ENCODE measurements around the gene HDAC1. TPM values are rescaled to one million over a fixed set of nuclear protein-coding genes. Genes with fewer than 3 reads are reported as not detected.
A peak's percentile ranks its signal among the peaks of the same experiment; 100 is the strongest.
"Not testable (repeated sequence)": the region's sequence is repeated elsewhere in the genome, so short reads cannot be mapped to it uniquely, and the experiment has no call there.

HDAC1 gene
- total RNA-seq, 1 experiment from 2014 or later = 200 TPM

DNA sequence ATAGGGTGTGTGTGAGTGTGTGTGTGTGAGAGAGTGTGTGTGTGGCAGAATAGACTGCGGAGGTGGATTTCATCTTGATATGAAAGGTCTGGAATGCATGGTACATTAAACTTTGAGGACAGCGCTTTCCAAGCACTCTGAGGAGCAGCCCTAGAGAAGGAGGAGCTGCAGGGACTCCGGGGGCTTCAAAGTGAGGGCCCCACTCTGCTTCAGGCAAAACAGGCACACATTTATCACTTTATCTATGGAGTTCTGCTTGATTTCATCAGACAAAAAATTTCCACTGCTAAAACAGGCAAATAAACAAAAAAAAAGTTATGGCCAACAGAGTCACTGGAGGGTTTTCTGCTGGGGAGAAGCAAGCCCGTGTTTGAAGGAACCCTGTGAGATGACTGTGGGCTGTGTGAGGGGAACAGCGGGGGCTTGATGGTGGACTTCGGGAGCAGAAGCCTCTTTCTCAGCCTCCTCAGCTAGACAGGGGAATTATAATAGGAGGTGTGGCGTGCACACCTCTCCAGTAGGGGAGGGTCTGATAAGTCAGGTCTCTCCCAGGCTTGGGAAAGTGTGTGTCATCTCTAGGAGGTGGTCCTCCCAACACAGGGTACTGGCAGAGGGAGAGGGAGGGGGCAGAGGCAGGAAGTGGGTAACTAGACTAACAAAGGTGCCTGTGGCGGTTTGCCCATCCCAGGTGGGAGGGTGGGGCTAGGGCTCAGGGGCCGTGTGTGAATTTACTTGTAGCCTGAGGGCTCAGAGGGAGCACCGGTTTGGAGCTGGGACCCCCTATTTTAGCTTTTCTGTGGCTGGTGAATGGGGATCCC is 18.3 kb upstream of the HDAC1 start:
- DNase-seq (ENCODE audit: low spot score) = peak; percentile 11

DNA sequence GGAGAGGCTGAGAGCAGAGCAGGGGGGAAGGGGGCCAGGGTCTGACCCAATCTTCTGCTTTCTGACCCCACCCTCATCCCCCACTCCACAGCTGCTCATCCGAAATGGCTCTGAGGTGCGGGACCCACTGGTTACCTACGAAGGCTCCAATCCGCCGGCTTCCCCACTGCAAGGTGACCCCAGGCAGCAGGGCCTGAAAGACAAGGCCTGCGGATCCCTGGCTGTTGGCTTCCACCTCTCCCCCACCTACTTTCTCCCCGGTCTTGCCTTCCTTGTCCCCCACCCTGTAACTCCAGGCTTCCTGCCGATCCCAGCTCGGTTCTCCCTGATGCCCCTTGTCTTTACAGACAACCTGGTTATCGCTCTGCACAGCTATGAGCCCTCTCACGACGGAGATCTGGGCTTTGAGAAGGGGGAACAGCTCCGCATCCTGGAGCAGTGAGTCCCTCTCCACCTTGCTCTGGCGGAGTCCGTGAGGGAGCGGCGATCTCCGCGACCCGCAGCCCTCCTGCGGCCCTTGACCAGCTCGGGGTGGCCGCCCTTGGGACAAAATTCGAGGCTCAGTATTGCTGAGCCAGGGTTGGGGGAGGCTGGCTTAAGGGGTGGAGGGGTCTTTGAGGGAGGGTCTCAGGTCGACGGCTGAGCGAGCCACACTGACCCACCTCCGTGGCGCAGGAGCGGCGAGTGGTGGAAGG is 17.1 kb upstream of the HDAC1 start:
- DNase-seq (ENCODE audit: low spot score) = no peak

GRCh38 chr1:32275424-32275823 is 16.5 kb upstream of the HDAC1 start:
- DNase-seq (ENCODE audit: low spot score) = peak; percentile 8

DNA sequence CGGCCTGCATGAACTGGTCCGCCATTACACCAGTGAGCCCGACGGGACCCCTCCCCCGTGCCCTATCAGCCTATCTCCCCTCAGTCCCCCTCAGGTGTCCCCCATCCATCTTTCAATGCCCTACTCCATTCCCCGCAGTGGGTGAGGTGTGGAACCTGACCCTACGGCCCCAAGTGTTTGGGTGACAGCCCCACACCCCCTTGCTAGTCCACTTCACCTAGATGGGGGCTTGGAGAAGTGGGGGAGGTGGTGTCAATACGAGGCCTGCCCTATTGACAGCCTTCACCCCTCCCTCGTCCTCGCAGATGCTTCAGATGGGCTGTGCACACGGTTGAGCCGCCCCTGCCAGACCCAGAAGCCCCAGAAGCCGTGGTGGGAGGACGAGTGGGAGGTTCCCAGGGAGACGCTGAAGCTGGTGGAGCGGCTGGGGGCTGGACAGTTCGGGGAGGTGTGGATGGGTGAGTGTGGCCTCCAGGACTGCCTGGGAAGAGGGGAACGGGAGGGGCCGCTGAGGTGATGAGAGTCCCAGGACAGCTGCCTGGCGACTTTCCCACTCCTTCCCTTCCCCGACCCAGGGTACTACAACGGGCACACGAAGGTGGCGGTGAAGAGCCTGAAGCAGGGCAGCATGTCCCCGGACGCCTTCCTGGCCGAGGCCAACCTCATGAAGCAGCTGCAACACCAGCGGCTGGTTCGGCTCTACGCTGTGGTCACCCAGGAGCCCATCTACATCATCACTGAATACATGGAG is 15.7 kb upstream of the HDAC1 start:
- DNase-seq (ENCODE audit: low spot score) = no peak

- not testable (repeated sequence) for DNase-seq (ENCODE audit: low spot score)
Observed at GRCh38 chr1:32284777-32285176, 7.1 kb upstream of the HDAC1 start.

DNA sequence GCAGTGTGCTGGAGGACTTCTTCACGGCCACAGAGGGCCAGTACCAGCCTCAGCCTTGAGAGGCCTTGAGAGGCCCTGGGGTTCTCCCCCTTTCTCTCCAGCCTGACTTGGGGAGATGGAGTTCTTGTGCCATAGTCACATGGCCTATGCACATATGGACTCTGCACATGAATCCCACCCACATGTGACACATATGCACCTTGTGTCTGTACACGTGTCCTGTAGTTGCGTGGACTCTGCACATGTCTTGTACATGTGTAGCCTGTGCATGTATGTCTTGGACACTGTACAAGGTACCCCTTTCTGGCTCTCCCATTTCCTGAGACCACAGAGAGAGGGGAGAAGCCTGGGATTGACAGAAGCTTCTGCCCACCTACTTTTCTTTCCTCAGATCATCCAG is 6.2 kb upstream of the HDAC1 start:
- DNase-seq (ENCODE audit: low spot score) = no peak

DNA sequence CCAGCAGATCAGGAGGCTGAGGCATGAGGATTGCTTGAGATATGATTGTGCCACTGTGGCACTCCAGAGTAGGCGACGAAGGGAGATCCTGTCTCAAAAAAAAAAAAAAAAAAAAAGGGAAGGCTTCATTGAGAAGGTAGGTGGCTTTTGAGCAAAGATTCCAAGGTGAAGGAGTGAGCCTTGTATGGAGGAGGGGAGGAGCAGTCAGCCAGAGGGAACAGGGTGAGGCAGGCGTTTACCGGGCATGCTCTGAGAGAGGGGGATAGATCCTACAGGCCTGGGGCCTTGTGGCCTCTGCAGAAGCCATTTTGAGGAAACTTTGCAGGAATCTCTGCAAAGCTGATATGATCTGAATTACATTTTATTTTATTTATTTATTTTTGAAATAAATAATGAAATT is 5.1 kb upstream of the HDAC1 start:
- DNase-seq (ENCODE audit: low spot score) = no peak

GRCh38 chr1:32289256-32289655 is 2.6 kb upstream of the HDAC1 start:
- DNase-seq (ENCODE audit: low spot score) = no peak

DNA sequence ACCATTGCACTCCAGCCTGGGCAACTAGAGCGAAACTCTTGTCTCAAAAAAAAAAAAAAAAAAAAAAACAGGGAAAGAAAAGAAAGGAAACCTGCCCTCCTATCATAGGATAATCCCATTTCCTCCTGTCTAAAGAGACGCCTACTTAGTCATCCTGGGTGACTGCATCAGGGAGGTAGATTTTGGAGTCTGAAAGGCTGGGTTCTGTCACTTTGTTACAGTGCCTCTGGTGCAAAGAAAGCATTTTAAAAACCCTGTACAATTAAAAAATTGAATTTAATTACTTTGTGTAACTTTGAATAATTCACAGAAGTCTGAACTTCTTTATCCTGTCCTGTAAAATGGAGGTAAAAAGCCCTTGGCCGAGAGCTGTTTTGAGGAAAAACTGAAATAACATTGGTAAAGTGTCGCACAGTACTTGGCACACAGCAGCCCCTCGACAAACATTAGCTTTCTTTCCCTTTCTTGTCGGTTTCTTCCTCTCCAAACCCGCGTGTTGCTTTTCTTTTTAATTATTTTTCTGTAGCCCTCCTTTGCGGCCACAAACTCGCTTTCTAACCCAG is 657 bp upstream of the HDAC1 start:
- DNase-seq (ENCODE audit: low spot score) = peak; percentile 36

DNA sequence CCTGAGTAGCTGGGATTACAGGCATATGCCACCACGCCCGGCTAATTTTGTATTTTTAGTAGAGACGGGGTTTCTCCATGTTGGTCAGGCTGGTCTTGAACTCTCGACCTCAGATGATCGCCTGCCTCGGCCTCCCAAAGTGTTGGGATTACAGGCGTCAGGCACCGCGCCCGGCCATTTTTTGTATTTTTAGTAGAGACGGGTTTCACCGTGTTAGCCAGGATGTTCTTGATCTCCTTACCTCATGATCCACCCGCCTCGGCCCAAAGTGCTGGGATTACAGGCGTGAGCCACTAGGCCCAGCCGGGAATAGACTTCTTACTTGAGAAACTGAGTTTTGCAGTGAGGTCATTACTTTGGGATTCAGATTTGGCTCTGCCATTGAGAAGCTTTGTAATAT is 6.3 kb downstream of the HDAC1 start:
- DNase-seq (ENCODE audit: low spot score) = not testable (repeated sequence)

GRCh38 chr1:32299327-32299726 is 7.4 kb downstream of the HDAC1 start:
- no peak for DNase-seq (ENCODE audit: low spot score)

DNA sequence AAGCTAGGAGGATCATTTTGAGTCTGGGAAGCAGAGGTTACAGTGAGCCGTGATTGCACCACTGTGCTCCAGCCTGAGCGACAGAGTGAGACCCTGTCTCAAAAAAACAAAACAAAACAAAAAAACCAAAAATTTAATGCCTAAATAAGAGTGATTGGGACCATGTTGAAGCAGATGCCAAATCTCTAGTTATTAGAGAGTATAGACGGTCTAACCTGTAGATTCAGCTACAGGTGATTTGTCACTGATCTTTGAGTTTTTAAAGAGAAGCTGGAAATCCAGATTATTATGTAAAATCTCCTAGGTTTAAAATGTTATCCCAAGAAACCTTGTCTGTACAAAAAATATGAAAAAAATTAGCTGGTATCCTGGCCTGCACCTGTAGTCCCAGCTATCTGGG is 11.5 kb downstream of the HDAC1 start:
- no peak for DNase-seq (ENCODE audit: low spot score)

DNA sequence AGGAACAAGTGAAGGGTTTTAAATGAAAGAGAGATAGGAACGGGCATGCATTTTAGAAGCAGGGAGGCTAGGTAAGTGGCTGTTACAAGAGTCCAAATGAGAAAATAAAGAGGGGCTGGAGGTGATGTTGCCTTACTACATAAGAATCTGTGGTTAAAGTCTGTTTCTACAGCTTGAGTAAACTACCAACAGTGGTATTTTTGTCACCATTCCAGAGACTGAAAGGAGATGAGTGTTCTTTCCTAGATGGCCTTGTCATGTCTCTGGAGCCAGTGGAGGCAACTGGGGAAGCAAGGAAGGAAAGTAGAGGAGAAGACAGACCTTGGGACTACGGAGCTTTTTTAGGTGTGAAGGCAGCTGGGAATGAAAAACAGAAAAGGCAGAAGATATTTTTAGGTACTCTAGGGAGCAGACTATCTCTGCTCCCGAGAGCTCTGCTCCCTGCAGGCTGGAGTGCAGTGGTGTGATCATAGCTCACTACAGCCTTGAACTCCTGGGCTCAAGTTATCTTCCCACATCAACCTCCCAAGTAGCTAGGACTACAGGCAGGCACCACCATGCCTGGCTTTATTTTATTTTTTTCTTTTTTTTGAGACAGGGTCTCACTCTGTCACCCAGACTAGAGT is 12.2 kb downstream of the HDAC1 start:
- DNase-seq (ENCODE audit: low spot score) = no peak

DNA sequence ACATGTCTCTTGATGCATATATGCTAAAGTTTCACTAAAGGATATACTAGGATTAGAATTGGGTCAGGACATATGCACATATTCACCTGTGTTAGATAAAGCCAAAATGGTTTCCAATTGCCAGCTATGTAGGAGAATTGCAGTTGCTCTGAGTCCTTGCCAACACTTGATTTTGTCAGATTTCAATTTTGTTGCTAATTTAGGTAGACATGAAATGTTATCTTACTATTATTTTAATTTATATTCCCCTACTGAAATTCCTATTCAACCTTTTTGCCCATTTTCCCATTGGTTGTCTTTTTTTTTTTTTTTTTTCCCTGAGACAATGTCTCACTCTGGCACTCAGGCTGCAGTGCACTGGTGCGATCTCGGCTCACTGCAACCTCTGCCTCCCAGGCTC is 13.4 kb downstream of the HDAC1 start:
- DNase-seq (ENCODE audit: low spot score) = no peak

DNA sequence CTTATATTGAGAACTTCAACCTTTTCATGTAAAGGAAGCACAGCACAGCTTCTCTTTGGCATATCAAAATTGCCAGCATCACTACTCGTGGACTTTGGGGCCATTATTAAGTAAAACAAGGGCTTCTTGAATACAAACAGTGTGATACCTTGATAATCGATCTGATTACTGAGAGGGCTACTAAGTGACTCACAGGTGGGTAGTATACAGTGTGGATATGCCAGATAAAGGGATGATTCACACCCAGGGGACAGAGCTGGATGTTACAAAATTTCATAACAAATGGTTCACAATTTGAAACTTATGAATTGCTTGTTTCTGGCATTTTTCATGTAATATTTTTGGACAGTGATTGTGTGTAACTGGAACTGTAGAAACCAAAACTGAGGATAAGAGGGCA is 15.4 kb downstream of the HDAC1 start:
- DNase-seq (ENCODE audit: low spot score) = no peak

GRCh38 chr1:32309960-32310359 is 18.1 kb downstream of the HDAC1 start:
- no peak for DNase-seq (ENCODE audit: low spot score)

DNA sequence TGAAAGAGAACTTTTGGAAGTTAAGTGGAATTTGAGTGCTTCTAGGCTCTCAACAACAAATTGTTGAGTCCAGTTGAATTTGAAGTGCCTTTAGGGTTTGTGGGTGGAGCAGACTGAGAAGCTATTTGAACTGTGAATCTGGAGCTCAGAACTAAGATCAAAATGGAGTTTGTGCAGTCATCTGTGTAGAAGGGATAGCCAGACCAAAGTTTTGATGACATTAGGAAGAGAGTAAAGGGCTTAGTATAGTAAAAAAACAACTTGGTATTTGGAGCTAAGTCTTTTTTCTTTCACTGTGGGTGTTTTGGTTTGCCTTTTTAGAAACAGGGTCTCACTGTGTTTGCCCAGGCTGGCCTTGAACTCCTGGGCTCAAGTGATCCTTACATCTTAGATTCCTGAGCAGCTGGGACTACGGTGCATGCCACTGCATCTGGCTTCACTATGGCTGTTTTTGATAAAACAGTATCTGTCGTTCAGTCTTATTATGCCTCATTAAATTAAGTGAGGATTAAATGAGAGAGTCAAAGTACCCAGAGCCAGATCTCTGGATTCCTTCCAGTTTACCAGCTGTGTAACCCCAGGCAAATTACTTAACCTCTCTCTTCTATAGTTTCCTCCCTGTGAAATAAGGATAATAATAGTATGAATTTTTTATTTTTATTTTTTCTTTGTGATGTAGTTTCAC is 20.0 kb downstream of the HDAC1 start:
- no peak for DNase-seq (ENCODE audit: low spot score)

DNA sequence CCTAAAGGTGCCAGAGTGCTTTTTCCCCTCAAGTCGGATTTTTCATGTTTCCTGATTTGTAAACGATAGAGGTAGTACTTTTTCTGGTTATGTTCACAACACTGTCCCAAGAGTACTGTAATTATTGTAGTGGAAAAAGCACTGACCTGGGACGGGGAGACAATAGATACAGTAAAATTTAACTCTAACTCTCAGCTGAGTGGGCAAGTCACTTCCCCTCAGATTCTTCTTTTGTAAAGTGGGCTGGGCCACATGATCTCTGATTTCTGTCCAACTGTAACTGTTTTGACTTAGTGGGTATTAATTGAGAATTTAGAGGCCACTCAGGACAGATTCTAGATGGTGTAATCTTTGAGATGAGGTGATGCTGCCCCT is 25.0 kb downstream of the HDAC1 start:
- no peak for DNase-seq (ENCODE audit: low spot score)

DNA sequence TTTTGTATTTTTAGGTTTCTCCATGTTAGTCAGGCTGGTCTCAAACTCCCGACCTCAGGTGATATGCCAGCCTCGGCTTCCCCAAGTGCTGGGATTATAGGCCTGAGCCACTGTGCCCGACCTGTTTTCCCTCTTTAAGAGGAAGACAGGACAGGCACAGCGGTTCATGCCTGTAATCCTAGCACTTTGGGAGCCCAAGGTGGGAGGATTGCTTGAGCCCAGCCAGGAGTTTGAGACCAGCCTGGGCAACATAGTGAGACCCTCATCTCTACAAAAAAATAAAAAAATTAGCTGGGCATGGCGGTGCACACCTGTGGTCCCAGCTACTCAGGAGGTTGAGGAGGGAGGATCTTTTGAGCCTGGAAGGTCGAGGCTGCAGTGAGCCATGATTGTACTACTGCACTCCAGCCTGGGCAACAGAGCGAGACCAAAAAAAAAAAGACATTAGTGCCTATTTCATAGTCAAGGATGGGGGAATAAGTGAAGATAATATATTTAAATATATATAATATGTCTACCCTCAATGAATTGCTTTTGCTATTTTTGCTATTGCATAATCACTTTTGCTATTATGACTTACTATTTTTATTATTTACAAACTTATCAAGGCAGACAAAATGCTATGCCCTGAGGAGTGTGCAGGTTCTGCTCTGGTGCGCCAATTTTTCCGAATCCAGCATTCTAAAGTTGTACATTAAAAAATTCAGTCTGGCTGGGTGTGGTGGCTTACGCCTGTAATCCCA is 26.4 kb downstream of the HDAC1 start:
- no peak for DNase-seq (ENCODE audit: low spot score)

DNA sequence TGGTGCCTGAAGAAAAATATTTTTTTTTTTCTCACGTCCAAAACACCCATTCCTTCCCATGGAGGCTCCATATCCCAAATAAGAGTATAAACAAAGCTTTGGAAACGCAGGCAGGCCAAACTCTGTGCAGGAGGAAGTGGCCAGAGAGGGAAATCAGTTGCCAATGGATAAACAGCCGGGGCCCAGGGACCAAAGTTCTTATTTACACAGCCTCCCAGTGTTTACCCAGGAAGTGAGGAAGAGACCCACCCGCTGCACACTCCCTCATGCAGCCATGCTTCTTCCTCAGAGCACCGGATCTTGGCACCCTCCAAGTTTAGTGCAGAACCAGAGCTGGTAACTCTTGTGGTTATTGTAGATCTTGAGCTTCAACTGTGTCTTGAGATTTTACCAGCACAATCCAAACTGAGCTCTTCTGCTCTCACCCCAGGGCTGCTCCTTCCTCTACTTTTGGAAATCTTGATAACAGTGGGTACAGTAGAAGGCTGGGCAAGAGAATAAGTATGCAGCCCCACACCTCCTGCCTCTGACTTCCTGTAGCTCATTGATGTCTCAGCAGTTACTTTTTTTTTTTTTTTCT is 29.9 kb downstream of the HDAC1 start:
- peak; percentile 94 for DNase-seq (ENCODE audit: low spot score)
